MM.1S (cell line): ENCODE measurements around the gene CHMP4A.

Experiments
- DNase-seq: peaks from one replicate; pipeline ENCODE4 v3.0.0-alpha.2; 2015
- H2AFZ ChIP-seq: fragments of 300-600 bp; sonication (generic); 2 replicates; pipeline ENCODE4 v1.6.0; 2016; ENCODE audit warnings: antibody characterized with exemption, low read length
- H3F3A ChIP-seq: fragments of 300-600 bp; sonication (generic); 2 replicates; pipeline ENCODE4 v1.6.1; 2016; ENCODE audit warnings: mild to moderate bottlenecking, antibody characterized with exemption, low read length, moderate library complexity, mixed read lengths; ENCODE audit not compliant: insufficient read depth
- H3K27ac ChIP-seq: fragments of 300-600 bp; sonication (generic); 2 replicates; pipeline ENCODE4 v1.5.1; 2016; ENCODE audit warnings: mild to moderate bottlenecking, low read length
- H3K27me3 ChIP-seq: fragments of 300-600 bp; sonication (generic); replicated peaks from 2 replicates; pipeline ENCODE4 v1.6.0; 2016; ENCODE audit warnings: low read length; ENCODE audit not compliant: insufficient read depth
- H3K36me3 ChIP-seq: fragments of 300-600 bp; sonication (generic); replicated peaks from 2 replicates; pipeline ENCODE4 v1.6.1; 2016; ENCODE audit warnings: mild to moderate bottlenecking, low read length, mixed read lengths; ENCODE audit not compliant: insufficient read depth
- H3K4me1 ChIP-seq: fragments of 300-600 bp; sonication (generic); 2 replicates; pipeline ENCODE4 v1.6.1; 2016; ENCODE audit warnings: low read length, mixed read lengths
- H3K4me2 ChIP-seq: fragments of 300-600 bp; sonication (generic); 2 replicates; pipeline ENCODE4 v1.6.0; 2016; ENCODE audit warnings: low read depth, low read length
- H3K4me3 ChIP-seq: fragments of 300-600 bp; sonication (generic); 2 replicates; pipeline ENCODE4 v1.5.1; 2016; ENCODE audit warnings: low read length, mixed read lengths
- H3K79me2 ChIP-seq: fragments of 300-600 bp; sonication (generic); 2 replicates; pipeline ENCODE4 v1.6.1; 2016; ENCODE audit warnings: mixed run types, low read length, mixed read lengths
- H3K9ac ChIP-seq: fragments of 300-600 bp; sonication (generic); 2 replicates; pipeline ENCODE4 v1.6.1; 2016; ENCODE audit warnings: low read length, mixed read lengths
- H3K9me2 ChIP-seq: fragments of 300-600 bp; sonication (generic); replicated peaks from 2 replicates; pipeline ENCODE4 v1.6.1; 2016; ENCODE audit warnings: mild to moderate bottlenecking, low read length, mixed read lengths; ENCODE audit not compliant: insufficient read depth
- H3K9me3 ChIP-seq: fragments of 300-600 bp; sonication (generic); replicated peaks from 2 replicates; pipeline ENCODE4 v1.6.1; 2016; ENCODE audit warnings: mild to moderate bottlenecking, low read length, mixed read lengths; ENCODE audit not compliant: insufficient read depth
- H4K20me1 ChIP-seq: fragments of 300-600 bp; sonication (generic); 2 replicates; pipeline ENCODE4 v1.6.1; 2016; ENCODE audit warnings: mild to moderate bottlenecking, low read length, moderate library complexity, mixed read lengths; ENCODE audit not compliant: insufficient read depth
- EZH2 ChIP-seq: fragments of 300-600 bp; sonication (generic); optimal IDR thresholded peaks from 2 replicates; pipeline ENCODE3; 2017; ENCODE audit warnings: low read depth, mild to moderate bottlenecking, antibody characterized with exemption, low read length, mixed read lengths
- EZH2phosphoT487 ChIP-seq: fragments of 300-600 bp; sonication (generic); IDR thresholded peaks from 2 replicates; pipeline ENCODE4 v1.6.1; 2018; ENCODE audit warnings: antibody characterized with exemption, low read length
- TF ChIP-seq, protein P1 (sequence below): fragments of 300-600 bp; sonication (generic); IDR thresholded peaks from 2 replicates; pipeline ENCODE4 v1.5.1; 2016; ENCODE audit warnings: antibody characterized with exemption, low read length, mixed read lengths

Gene CHMP4A

DNA sequence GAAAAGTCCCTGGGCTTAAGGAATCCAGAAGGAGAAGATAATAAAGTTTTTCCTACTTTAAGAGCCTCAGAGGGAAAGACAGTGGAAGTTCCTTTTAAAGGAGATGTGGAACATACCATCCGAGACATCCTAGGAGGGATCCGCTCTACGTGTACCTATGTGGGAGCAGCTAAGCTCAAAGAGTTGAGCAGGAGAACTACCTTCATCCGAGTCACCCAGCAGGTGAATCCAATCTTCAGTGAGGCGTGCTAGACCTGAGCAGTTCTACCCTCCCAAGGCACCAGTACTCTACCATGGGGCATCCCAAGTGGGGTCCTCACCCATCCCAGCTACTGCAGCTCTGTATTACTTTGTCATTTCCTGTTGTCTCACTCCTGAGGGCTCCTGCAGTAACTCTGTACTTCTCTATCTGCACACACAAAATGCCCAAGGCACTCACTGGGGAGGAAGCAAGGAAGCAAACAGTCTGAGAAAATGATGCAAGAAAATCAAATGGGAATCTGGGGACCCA lies 25.3 kb upstream of the CHMP4A start:
- Histone ChIP-seq H3K4me1 (peaks cover 10% of the 10 kb centered on the region), H3K9me2 (no peaks in the 10 kb centered on the region), H3K4me2 (no peak overlapping the region), H3F3A (peaks cover 10% of the 10 kb centered on the region; the same call in 1 of the 2 replicates), H3K36me3 (no peaks in the 10 kb centered on the region), H2AFZ (no peak overlapping the region), H3K4me3 (no peak overlapping the region), H3K27ac (no peak overlapping the region), H3K9me3 (no peaks in the 10 kb centered on the region), H4K20me1 (no peaks in the 10 kb centered on the region), H3K79me2 (peaks cover 27% of the 10 kb centered on the region), H3K9ac (no peak overlapping the region), H3K27me3 (no peaks in the 10 kb centered on the region)
- TF ChIP-seq, protein P1, sequence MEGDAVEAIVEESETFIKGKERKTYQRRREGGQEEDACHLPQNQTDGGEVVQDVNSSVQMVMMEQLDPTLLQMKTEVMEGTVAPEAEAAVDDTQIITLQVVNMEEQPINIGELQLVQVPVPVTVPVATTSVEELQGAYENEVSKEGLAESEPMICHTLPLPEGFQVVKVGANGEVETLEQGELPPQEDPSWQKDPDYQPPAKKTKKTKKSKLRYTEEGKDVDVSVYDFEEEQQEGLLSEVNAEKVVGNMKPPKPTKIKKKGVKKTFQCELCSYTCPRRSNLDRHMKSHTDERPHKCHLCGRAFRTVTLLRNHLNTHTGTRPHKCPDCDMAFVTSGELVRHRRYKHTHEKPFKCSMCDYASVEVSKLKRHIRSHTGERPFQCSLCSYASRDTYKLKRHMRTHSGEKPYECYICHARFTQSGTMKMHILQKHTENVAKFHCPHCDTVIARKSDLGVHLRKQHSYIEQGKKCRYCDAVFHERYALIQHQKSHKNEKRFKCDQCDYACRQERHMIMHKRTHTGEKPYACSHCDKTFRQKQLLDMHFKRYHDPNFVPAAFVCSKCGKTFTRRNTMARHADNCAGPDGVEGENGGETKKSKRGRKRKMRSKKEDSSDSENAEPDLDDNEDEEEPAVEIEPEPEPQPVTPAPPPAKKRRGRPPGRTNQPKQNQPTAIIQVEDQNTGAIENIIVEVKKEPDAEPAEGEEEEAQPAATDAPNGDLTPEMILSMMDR: no peak
- TF ChIP-seq EZH2 (no peak), EZH2phosphoT487 (no peak)
- no peak for DNase-seq

DNA sequence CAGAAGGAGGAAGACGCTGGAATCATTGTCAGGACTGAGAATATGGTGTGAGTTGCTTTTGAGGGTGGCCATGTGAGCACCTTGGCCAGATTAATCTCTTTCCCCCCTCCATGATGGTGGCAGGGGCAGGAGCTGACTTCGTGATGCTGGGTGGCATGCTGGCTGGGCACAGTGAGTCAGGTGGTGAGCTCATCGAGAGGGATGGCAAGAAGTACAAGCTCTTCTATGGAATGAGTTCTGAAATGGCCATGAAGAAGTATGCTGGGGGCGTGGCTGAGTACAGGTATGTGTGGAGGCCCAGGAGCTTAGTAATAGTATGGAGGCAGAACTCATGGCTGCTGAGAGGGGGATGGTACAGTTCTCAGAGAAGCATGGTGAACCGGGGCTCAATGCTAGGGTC lies 24.8 kb upstream of the CHMP4A start:
- H3K79me2 ChIP-seq: peaks cover 32% of the 10 kb centered on the region
- H3F3A ChIP-seq: peaks cover 6% of the 10 kb centered on the region; the same call in 1 of the 2 replicates
- no peak overlapping the region for H3K4me2 ChIP-seq
- no peaks in the 10 kb centered on the region for H4K20me1 ChIP-seq
- H3K27ac ChIP-seq: no peak overlapping the region
- no peak overlapping the region for H2AFZ ChIP-seq
- DNase-seq: no peak
- H3K4me3 ChIP-seq: no peak overlapping the region
- peaks cover 10% of the 10 kb centered on the region for H3K4me1 ChIP-seq
- H3K9me2 ChIP-seq: no peaks in the 10 kb centered on the region
- TF ChIP-seq, protein P1: no peak
- TF ChIP-seq EZH2: no peak
- no peak for TF ChIP-seq EZH2phosphoT487
- H3K9ac ChIP-seq: no peak overlapping the region
- H3K9me3 ChIP-seq: no peaks in the 10 kb centered on the region
- H3K36me3 ChIP-seq: no peaks in the 10 kb centered on the region
- no peaks in the 10 kb centered on the region for H3K27me3 ChIP-seq

DNA sequence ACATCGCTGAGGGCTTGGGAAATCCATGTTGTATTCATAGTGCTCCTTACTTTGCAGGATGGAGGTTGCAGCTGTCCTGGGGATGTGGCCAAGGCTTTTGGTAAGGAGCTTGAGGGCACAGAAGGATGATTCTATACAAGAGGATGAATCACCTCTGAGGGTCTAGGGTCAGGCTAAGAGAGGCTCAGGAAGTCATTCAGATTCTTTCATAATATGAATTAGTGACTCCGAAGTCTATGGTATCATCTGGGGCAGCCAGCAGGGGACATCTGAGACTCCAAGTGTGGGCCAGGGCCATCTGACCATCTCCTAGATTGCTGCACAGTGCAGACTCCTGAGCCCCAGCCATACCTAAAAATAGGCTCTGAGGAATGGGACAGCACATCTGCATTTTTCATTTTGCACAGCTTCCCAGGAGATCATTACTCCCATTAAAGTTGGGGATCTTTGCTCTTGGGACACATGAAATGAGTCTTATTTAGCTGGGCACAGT lies 24.2 kb upstream of the CHMP4A start:
- H3K36me3 ChIP-seq: no peaks in the 10 kb centered on the region
- no peaks in the 10 kb centered on the region for H3K27me3 ChIP-seq
- H3K4me2 ChIP-seq: no peak overlapping the region
- no peak overlapping the region for H3K9ac ChIP-seq
- peaks cover 33% of the 10 kb centered on the region for H3K79me2 ChIP-seq
- H4K20me1 ChIP-seq: no peaks in the 10 kb centered on the region
- H3F3A ChIP-seq: no peaks in the 10 kb centered on the region
- DNase-seq: no peak
- H3K27ac ChIP-seq: no peak overlapping the region
- H2AFZ ChIP-seq: no peak overlapping the region
- H3K4me1 ChIP-seq: peaks cover 10% of the 10 kb centered on the region
- TF ChIP-seq EZH2phosphoT487 (no peak), EZH2 (no peak)
- TF ChIP-seq, protein P1: no peak
- H3K9me2 ChIP-seq: no peaks in the 10 kb centered on the region
- no peaks in the 10 kb centered on the region for H3K9me3 ChIP-seq
- no peak overlapping the region for H3K4me3 ChIP-seq
